Hematopoietic multipotent progenitor cell treated with erythropoietin and hydrocortisone succinate and interleukin-3 and kit ligand, for 17 days (in vitro differentiated cells): ENCODE results near the gene TOX2.
A peak's percentile ranks its signal among the peaks of the same experiment; 100 is the strongest.

Experiments used
- DNase-seq: peaks from one replicate; pipeline ENCODE4 v3.0.0-alpha.2; 2015; ENCODE audit warnings: low spot score

Gene TOX2

GRCh38 chr20:43977962-43978361 is 63.3 kb downstream of the TOX2 start:
- DNase-seq, result no peak

DNA sequence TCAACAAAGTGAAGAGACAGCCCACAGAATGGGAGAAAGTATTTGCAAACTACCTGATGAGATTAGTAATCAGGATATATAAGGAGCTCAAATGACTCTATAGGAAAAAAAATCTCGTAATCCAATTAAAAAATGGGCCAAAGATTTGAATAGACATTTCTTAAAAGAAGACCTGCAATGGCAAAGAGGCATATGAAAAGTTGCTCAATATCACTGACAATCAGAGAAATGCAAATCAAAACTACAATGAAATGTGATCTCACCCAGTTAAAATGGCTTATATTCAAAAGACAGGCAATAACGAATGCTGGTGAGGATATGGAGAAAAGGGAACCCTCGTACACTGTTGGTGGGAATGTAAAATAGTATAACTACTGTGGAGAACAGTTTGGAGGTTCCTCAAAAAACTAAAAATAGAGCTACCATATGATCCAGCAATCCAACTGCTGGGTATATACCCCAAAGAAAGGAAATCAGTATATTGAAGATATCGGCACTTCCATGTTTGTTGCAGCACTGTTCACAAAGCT is 65.0 kb downstream of the TOX2 start:
- no peak for DNase-seq

GRCh38 chr20:43981540-43981939 is 66.9 kb downstream of the TOX2 start:
- DNase-seq, result no peak

DNA sequence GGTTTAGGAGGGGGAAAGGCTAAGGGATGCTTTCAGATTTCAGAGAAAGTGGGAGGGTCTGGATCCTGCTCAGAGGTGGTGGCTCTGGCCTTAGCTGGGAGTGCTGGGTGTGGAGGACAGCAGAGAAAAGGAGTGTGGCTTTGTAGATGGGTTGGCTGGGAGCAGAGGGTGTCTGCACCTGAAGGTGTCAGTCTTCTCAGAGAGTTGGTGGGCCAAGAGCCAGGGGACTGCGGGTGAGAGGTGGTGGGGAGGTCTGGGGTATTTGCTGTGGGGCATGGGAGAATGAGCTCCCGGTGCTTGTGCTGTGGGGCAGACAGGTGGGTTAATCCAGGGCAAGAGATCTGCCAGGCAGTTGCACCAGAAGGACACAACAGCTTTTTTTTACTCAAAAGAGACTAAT is 67.4 kb downstream of the TOX2 start:
- DNase-seq, result no peak

DNA sequence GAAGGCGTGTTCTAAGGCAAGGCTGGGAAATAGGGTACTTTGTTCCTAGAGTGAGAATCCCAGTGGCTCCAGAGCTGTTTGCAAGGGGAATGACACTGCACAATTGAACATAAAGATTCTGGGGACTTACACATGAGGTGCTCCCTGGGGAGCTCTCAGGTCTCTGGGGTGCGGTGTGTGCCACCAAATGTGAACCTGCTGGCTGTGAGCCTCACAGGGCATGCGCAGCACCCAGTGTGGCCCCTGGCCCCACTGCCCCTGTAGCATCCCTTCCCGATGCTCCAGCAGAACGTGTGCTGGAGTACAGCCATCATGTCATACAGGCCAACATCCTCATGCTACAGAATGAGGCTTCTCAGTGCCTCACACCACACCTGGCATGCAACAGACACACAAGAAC is 68.2 kb downstream of the TOX2 start:
- no peak for DNase-seq

- peak; percentile 53 for DNase-seq
Measured at GRCh38 chr20:43983359-43983758, 68.7 kb downstream of the TOX2 start.

GRCh38 chr20:43983904-43984361 is 69.3 kb downstream of the TOX2 start:
- DNase-seq, result no peak

DNA sequence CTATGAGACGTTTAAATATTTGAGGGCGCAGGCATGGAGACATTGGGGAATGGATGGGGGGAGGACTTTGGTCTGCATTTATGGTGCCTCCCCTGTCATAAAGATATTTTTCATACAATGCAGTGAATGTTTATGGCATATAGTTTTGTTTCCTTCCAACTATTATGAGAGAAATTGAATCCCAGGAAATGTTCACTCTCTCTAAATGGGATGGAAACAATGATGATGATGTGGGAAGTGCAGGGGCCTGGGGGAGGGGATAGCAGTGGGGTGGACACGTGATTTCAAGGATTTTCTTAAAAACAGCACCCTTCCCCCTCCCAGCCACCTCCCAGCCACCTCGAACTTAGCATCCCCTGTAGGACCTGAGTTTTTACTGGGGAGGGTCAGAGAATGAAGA is 69.9 kb downstream of the TOX2 start:
- DNase-seq, result no peak

DNA sequence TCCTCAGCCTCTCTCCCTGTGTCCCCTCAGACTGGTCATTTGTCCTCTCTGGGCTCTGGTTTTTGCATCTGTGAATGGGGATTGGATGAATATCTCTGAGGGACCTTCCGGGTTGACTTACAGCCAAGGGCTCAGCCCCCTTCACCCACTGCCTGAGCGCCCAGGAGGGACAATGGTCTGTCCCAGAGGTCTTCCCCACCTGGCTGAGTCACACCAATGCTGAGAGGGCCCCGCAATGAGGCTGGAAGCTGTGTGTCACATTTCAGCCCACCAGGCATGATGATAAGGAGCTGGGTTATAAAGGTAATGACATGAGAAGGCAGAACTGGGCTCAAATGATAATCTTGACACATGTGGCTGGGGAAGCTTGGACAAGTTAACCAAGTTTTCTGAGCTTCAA is 70.5 kb downstream of the TOX2 start:
- DNase-seq, result no peak

DNA sequence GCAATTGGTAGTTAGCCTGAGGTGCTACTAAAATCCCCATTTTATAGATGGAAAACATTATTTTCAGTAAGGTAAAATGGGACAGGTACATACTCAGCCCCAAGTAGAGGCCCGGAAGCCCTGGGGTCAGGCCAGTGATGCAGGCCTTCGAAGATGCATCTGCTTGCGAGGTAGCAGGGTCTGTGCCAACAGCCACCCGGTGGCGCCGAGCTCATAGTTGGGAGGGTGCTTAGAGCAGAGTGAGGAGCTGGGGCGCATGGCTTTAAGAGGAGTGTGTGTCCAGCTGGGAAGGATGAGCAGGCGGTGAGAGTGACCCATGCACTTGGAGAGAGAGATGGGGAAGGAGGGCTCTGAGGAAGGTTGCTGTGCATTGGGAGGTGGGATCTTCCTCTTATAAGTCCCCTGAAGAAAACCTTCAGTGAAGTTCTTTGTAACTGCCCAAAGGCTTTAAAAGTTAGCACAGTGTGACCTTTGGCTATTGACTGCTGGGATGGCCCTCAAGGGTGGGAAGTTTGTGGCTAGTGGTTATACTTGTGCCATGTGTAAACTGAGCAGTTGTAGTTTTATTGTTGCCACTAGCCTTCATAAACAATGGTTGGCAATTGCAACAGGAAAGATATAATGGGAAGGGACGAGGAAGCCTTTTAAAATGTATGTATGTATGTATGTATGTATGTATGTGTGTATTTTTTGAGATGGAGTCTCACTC is 71.1 kb downstream of the TOX2 start:
- no peak for DNase-seq

- DNase-seq, result no peak
Measured at GRCh38 chr20:43987018-43987417, 72.4 kb downstream of the TOX2 start.

- DNase-seq, result no peak
Measured at GRCh38 chr20:43987531-43987930, 72.9 kb downstream of the TOX2 start.

- DNase-seq, result no peak
Measured at GRCh38 chr20:43988451-43988850, 73.8 kb downstream of the TOX2 start.

GRCh38 chr20:43988867-43989266 is 74.2 kb downstream of the TOX2 start:
- DNase-seq, result no peak

DNA sequence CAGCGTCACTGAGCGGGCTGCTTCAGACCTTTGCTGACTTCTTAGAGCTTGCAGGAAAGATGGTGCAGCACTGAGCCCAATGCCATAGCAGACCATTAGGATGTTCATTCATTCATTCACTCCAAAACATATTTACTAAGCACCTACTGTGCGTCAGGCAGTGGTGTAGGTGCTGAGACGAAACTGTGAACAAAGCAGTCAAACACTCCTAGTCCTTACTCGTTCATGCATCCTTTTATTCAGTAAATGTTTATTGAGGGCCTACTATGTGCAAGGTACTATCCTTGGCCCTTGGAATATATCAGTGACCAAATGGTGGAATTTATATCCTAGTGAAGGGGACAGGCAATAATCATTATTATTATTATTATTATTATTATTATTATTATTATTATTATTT is 76.6 kb downstream of the TOX2 start:
- DNase-seq, result no peak

DNA sequence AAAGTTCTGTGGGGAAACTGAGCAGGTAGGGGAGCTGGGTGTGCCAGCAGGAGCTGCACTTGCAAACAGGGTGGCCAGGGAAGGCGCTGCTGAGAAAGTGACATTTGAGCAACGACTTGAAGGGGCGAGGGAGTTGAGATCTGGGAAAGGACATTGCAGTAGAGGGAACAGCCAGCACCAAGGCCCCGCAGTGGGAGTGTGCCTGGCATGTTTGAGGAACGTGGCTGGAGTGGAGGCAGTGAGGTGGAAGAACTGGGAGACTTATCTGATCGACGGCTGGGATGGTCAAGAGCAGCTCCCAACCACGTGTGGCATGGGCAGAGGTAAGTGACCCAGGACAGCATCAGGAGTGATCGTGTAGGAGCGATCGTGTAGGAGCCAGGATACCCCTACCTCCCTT is 77.3 kb downstream of the TOX2 start:
- no peak for DNase-seq

GRCh38 chr20:43992885-43993284 is 78.2 kb downstream of the TOX2 start:
- no peak for DNase-seq

DNA sequence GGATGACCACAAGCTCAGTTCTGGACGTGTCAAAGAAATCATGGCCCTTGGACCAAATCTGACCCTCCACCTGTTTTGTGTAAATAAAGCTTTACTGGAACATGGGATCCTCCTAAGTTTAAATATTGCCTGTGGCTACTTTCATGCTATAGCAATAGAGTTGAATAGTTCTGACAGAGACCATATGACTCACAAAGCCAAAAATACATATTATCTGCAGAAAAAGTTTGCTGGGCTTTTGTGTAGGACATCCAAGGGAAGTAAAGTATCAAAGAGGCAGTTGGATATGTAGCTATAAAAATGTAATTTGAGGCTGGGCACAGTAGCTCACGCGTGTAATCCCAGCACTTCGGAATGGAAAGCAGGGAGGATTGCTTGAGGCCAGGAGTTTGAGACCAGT is 78.9 kb downstream of the TOX2 start:
- no peak for DNase-seq

DNA sequence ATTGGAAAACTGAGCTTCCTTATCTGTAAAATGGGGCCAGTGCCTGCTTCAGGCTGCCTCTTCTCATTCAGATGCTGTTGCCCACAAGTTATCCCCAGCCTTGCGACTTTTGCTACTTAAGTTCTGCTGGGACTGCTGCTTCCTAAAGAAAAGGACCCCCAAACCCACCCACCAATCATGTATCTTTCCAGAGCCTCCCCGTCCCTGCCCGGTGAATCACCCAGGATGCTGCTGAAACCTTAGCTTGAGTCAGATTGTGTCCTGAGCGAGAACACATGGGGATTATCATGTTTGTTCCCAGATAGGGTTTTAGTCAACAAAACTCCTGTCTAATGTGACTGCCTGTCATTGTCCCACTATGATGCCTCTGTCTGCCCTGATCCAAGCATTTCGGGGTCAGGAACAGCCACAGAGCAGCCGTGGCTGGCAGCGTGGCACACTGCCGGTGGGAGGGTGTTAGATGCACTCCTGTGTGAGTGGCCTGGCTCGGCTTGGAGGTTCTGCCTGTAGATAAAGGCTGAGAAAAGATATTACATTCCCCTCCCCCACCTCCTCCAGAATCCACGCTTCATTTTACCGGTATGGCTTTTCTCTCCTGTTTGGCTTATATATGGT is 79.9 kb downstream of the TOX2 start:
- DNase-seq, result no peak

DNA sequence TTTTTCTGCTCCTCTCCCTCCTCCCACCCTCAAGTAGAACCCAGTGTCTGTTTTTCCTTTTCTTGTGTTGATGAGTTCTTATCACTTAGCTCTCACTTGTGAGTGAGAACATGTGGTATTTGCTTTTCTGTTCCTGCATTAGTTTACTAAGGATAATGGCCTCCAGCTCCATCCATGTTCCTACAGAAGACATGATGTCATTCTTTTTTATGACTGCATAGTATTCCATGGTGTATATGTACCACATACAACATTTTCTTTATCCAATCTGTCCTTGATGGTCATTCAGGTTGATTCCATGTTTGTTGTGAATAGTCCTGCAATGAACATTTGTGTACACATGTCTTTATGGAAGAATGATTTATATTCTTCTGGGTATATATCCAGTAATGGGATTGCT is 81.0 kb downstream of the TOX2 start:
- DNase-seq, result no peak

DNA sequence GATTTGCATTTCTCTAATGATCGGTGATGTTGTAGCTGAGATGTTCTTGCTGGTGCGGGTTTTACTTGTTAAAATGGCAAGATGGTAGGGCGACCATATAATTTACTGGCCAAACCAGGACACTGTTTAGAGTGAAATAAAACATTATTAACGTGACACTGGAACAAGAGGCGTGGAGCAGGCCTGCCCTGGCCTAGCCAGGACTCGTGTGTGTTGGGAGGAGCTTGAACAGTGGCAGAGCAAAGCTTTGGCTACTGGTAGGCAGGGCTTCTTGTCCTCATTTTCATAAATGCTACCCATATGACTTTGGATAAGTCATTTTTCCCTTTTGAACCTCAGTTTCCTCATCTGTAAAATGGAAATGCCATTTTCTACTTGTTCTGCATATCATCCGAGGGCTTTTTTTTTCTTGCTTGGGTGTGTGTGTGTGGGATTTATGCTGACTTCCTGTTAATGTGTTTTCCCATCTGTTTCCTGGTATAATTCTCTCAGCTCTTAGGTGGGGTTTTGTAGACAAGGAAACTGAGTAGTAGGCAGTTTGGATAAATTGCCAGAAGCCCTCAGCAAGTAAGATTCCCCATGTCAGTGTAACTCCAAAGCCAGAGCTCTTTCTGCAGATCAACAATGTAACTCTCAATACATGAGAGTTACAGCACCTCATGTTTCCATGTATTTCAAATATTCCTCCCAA is 81.7 kb downstream of the TOX2 start:
- no peak for DNase-seq

DNA sequence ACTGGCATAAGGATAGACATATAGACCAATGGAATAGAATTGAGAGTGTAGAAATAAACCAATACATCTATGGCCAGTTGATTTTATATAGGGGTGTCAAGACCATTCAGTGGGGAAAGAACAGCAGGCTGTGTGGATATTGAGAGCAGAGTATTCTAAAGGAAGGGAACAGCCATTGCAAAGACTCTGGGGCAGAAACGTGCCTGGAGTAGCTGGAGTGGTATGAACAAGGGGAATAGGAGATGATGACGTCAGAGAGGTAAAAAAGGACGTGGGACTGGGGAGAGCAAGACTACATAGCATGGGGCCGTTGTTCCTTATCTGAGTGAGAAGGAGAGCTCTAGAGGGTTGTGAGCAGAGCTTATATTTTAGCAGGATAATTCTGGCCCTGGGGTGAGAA is 85.2 kb downstream of the TOX2 start:
- no peak for DNase-seq
